ENCODE data around the gene LYSMD2.

GRCh38 chr15:51758645-51759044 is 21.2 kb upstream of the LYSMD2 start:
- no peak for TF ChIP-seq EZH2 (IDR thresholded peaks at IDR 0.05; ENCODE audit: insufficient read depth, poor library complexity, severe bottlenecking)
- TF ChIP-seq EZH2phosphoT487 (IDR thresholded peaks at IDR 0.05; ENCODE audit: insufficient read depth, low read depth) = no peak
